Transverse colon (tissue), 4 donors: ENCODE results near the gene ASXL1. TPM values are rescaled to one million over a fixed set of nuclear protein-coding genes. Genes with fewer than 3 reads are reported as not detected.

Experiments used
- DNase-seq: peaks from one replicate; pipeline ENCODE4 v3.0.0-alpha.2; 2019
- H3K27ac ChIP-seq, 4 donors: fragments of 200-600 bp; sonication (generic); 2 replicates each; pipeline ENCODE4 v1.5.1; 2016 to 2018; ENCODE audit warnings: inconsistent platforms in 4 of 4
- H3K27me3 ChIP-seq: fragments of 200-600 bp; sonication (generic); 2 replicates; pipeline ENCODE4 v1.5.1; 2017; ENCODE audit warnings: inconsistent platforms
- H3K36me3 ChIP-seq, 4 donors: fragments of 200-600 bp; sonication (generic); 2 replicates each; pipeline ENCODE4 v1.5.1; 2017 to 2019; ENCODE audit warnings: inconsistent platforms in 4 of 4
- H3K4me1 ChIP-seq, 4 donors: fragments of 200-600 bp; sonication (generic); 2 replicates each; pipeline ENCODE4 v1.5.1; 2017 to 2020; ENCODE audit warnings: inconsistent platforms in 4 of 4
- H3K4me3 ChIP-seq, 4 donors: fragments of 200-600 bp; sonication (generic); 1 replicate in 1 of 4; 2 replicates in 3 of 4; pipeline versions ENCODE4 v1.5.1 to v1.6.1; 2017 to 2019; ENCODE audit warnings: inconsistent platforms in 4 of 4
- H3K9me3 ChIP-seq, 2 donors: fragments of 200-600 bp; sonication (generic); 2 replicates each; pipeline ENCODE4 v1.5.1; 2017 to 2019; ENCODE audit warnings: inconsistent platforms in 2 of 2
- EP300 ChIP-seq: sonication (generic); formaldehyde crosslinking; IDR thresholded peaks from one replicate; pipeline ENCODE4 v1.6.1; 2017; ENCODE audit warnings: antibody characterized with exemption, low read depth
- POLR2A ChIP-seq: fragments of 450-650 bp; IDR thresholded peaks from one replicate; pipeline ENCODE4 v1.6.1; 2016; ENCODE audit warnings: antibody characterized with exemption, mild to moderate bottlenecking, moderate library complexity
- POLR2AphosphoS5 ChIP-seq, 3 donors: sonication (generic); formaldehyde crosslinking; IDR thresholded peaks; one replicate each; pipeline ENCODE4 v1.6.1; 2016; ENCODE audit warnings: antibody characterized with exemption in 3 of 3
- WGBS, 2 donors: methylation state at CpG; one replicate each; pipeline ENCODE4 v1.1.5; 2018; ENCODE audit warnings: low coverage in 1 of 2; 5-methylcytosine and 5-hydroxymethylcytosine counted together
- in situ Hi-C, 4 donors: fragments of 200-750 bp; cut with MboI; loops; one replicate each; pipeline versions ENCODE4 v1.15.0 to v1.15.1; 2017; ENCODE audit warnings: low sequenced_read_pairs in 3 of 4, low pct_ligation_motif_present in 1 of 4, low pct_unique_long_range_greater_than_20kb in 1 of 4
- intact Hi-C: fragments of 100-400 bp; cut with DNase I; formaldehyde crosslinking; loops from one replicate; pipeline ENCODE4 v1.15.1; 2023; ENCODE audit warnings: low total_unique reads
- total RNA-seq, 4 donors: library from RNA; depleted of rRNA; stranded (reverse); fragments of >200 nt; gene quantifications; one replicate each; pipeline ENCODE4 v1.1.0, GENCODE V29; 2016
- TF ChIP-seq, protein P1 (sequence below), 5 experiments: fragments of 200-600 bp in 3 of 5; fragments of 450-650 bp in 2 of 5; sonication (generic) in 3 of 5; IDR thresholded peaks; 1 replicate in 2 of 5; 2 replicates in 3 of 5; pipeline ENCODE4 v1.5.1; 2016 to 2017; ENCODE audit warnings: antibody characterized with exemption in 5 of 5, inconsistent platforms in 3 of 5, mild to moderate bottlenecking in 2 of 5, moderate library complexity in 1 of 5

ASXL1 gene
- total RNA-seq, 4 donors from 2014 or later = 39.6 to 293 (median 92.8) TPM

DNA sequence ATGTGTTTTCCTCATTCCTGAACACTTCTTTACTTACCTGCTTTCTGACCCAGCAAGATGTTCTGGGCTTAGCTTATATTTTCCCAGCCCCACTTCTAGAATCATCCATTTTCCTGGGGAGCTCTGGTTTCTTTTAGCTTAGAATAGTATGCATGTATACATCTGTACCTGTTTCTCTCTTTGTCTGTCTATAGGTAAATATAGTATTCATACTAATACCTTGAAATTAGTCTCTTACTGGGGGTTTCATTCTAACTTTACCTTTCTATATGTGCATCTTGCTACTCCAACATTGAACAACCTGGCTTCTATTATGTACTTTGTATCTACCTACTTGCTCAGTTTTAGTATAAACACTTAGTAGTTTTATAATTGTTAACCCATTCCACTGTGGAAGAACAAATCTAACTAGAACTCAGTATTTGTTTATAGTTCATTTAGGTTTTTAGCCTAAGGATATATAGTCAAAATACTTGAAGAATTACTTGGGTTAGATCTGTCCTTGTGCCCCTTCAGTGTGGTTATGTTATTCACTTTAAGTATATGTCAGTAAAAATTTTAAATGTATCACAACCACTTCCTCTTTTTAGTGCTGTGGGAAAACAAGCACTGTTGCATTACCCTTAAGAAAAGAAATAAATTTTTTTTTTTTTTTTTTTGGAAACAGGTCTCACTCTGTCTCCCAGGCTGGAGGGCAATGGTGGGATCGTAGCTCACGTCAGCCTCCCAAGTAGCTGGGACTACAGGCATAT, 54.0 kb downstream of the ASXL1 start:
- no peak for DNase-seq
- WGBS, 2 donors = 75 to 83% methylated on average over 2 of the region's 2 CpGs
- no peaks in the 10 kb centered on the region for H3K36me3 ChIP-seq
- TF ChIP-seq, protein P1, sequence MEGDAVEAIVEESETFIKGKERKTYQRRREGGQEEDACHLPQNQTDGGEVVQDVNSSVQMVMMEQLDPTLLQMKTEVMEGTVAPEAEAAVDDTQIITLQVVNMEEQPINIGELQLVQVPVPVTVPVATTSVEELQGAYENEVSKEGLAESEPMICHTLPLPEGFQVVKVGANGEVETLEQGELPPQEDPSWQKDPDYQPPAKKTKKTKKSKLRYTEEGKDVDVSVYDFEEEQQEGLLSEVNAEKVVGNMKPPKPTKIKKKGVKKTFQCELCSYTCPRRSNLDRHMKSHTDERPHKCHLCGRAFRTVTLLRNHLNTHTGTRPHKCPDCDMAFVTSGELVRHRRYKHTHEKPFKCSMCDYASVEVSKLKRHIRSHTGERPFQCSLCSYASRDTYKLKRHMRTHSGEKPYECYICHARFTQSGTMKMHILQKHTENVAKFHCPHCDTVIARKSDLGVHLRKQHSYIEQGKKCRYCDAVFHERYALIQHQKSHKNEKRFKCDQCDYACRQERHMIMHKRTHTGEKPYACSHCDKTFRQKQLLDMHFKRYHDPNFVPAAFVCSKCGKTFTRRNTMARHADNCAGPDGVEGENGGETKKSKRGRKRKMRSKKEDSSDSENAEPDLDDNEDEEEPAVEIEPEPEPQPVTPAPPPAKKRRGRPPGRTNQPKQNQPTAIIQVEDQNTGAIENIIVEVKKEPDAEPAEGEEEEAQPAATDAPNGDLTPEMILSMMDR (IDR thresholded peaks at IDR 0.05) = no peak
- TF ChIP-seq EP300 (no peak), POLR2A (no peak), POLR2AphosphoS5 (IDR thresholded peaks at IDR 0.05) (no peak)
- in situ Hi-C loops = no loop called here
- no peak overlapping the region for H3K4me3 ChIP-seq
- H3K4me1 ChIP-seq = peaks cover 0 to 16% (median 2%) of the 10 kb centered on the region in 4 donors
- no peak overlapping the region for H3K27ac ChIP-seq
- intact Hi-C loops = no loop called here
- no peaks in the 10 kb centered on the region for H3K27me3 ChIP-seq
- no peaks in the 10 kb centered on the region for H3K9me3 ChIP-seq

GRCh38 chr20:32415494-32415893, 57.4 kb downstream of the ASXL1 start:
- Histone ChIP-seq H3K4me3 (no peak overlapping the region), H3K4me1 (peaks cover 0 to 21% (median 2%) of the 10 kb centered on the region in 4 donors), H3K27ac (no peak overlapping the region), H3K36me3 (no peaks in the 10 kb centered on the region), H3K27me3 (no peaks in the 10 kb centered on the region), H3K9me3 (no peaks in the 10 kb centered on the region)
- DNase-seq = no peak
- WGBS, 2 donors = 69 to 73% methylated on average over 2 of the region's 2 CpGs
- intact Hi-C loops (no loop called here), in situ Hi-C loops (no loop called here)
- no peak for TF ChIP-seq POLR2A
- TF ChIP-seq, protein P1 (IDR thresholded peaks at IDR 0.05) = no peak
- no peak for TF ChIP-seq POLR2AphosphoS5 (IDR thresholded peaks at IDR 0.05)
- TF ChIP-seq EP300 = no peak

DNA sequence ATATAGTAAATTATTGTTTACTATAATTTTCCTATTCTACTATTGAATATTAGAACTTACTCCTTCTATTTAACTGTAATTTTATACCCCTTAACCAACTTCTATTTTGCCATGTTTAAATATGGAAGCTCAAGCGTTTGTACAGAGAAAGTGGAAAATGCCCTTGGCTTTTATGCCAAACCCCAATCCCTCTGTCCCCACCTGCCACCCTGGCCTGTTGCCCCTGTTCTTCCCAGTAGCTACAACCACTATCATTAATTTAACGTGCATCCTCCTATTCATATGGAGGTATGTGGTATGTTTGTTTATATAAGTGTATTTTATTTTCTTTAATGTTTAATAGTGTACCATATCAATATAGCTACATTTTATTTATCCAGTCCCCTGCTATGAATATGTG, 58.1 kb downstream of the ASXL1 start:
- H3K4me3 ChIP-seq = no peak overlapping the region
- WGBS, 2 donors = 83 to 94% methylated on average over 2 of the region's 2 CpGs
- peaks cover 0 to 24% (median 2%) of the 10 kb centered on the region in 4 donors for H3K4me1 ChIP-seq
- intact Hi-C loops = no loop called here
- no peak for TF ChIP-seq POLR2A
- TF ChIP-seq POLR2AphosphoS5 (IDR thresholded peaks at IDR 0.05) = no peak
- TF ChIP-seq EP300 = no peak
- TF ChIP-seq, protein P1 (IDR thresholded peaks at IDR 0.05) = no peak
- H3K36me3 ChIP-seq = no peaks in the 10 kb centered on the region
- no peaks in the 10 kb centered on the region for H3K27me3 ChIP-seq
- H3K9me3 ChIP-seq = no peaks in the 10 kb centered on the region
- DNase-seq = no peak
- no peak overlapping the region for H3K27ac ChIP-seq
- in situ Hi-C loops = no loop called here

GRCh38 chr20:32418376-32418775, 60.2 kb downstream of the ASXL1 start:
- TF ChIP-seq POLR2A (no peak), POLR2AphosphoS5 (IDR thresholded peaks at IDR 0.05) (no peak), EP300 (no peak)
- TF ChIP-seq, protein P1 (IDR thresholded peaks at IDR 0.05) = no peak
- DNase-seq = no peak
- Histone ChIP-seq H3K9me3 (no peaks in the 10 kb centered on the region), H3K27ac (no peak overlapping the region), H3K4me3 (no peak overlapping the region), H3K36me3 (no peaks in the 10 kb centered on the region), H3K4me1 (peaks cover 0 to 24% (median 0%) of the 10 kb centered on the region in 4 donors), H3K27me3 (no peaks in the 10 kb centered on the region)
- intact Hi-C loops = no loop called here
- 69 to 83% methylated on average over 2 of the region's 2 CpGs for WGBS, 2 donors
- in situ Hi-C loops = no loop called here
